Activated CD4-positive, alpha-beta memory T cell treated with anti-CD3 and anti-CD28 coated beads, Interleukin-2, amount 10 ng/mL, durations not matched to agents 7 days and 5 days (primary cell): ENCODE measurements around the gene ANKS1A. TPM values are rescaled to one million over a fixed set of nuclear protein-coding genes. Genes with fewer than 3 reads are reported as not detected.

Experiments
- CTCF ChIA-PET: fragments of 350-600 bp; sonication (Branson Sonifier 250); formaldehyde crosslinking; loops from one replicate; lab custom pipeline; 2021; ENCODE audit warnings: antibody characterized with exemption, inconsistent platforms; lab: Charles Lee
- POLR2A ChIA-PET: fragments of 350-600 bp; sonication (Branson Sonifier 250); formaldehyde crosslinking; loops from one replicate; lab custom pipeline; 2021; ENCODE audit warnings: antibody characterized with exemption; lab: Charles Lee
- DNase-seq: peaks from one replicate; pipeline ENCODE4 v3.0.0-alpha.2; 2020
- H3K27ac Mint-ChIP-seq: one replicate; pipeline ENCODE4 v1.8.0; 2021; ENCODE audit warnings: mild to moderate bottlenecking, mixed read lengths
- H3K27me3 Mint-ChIP-seq: one replicate; pipeline ENCODE4 v1.8.0; 2021; ENCODE audit warnings: mixed read lengths
- H3K36me3 Mint-ChIP-seq: one replicate; pipeline ENCODE4 v1.8.0; 2021; ENCODE audit warnings: low read depth, mixed read lengths
- H3K4me1 Mint-ChIP-seq: one replicate; pipeline ENCODE4 v1.8.0; 2021; ENCODE audit warnings: mixed read lengths
- H3K4me3 Mint-ChIP-seq: one replicate; pipeline ENCODE4 v1.8.0; 2021; ENCODE audit warnings: mild to moderate bottlenecking, mixed read lengths
- H3K9me3 Mint-ChIP-seq: one replicate; pipeline ENCODE4 v1.8.0; 2021; ENCODE audit warnings: mixed read lengths
- total RNA-seq, 2 experiments: library from RNA; stranded (reverse); gene quantifications; one replicate each; pipeline ENCODE4 v1.2.3, GENCODE V29; 2021

Gene ANKS1A
- total RNA-seq, 2 experiments from 2014 or later: 8.8 to 9.5 TPM

- H3K27ac Mint-ChIP-seq: no peak overlapping the region
- no peak for DNase-seq
- H3K4me3 Mint-ChIP-seq: no peak overlapping the region
- no peaks in the 10 kb centered on the region for H3K36me3 Mint-ChIP-seq
- peaks cover 8% of the 10 kb centered on the region for H3K4me1 Mint-ChIP-seq
- H3K9me3 Mint-ChIP-seq: no peaks in the 10 kb centered on the region
- CTCF ChIA-PET: interaction anchor here (0.6 kb wide), 1 partner anchor 544 kb away, joined by 4 read pairs; no protein-coding TSS in a partner anchor
- no peaks in the 10 kb centered on the region for H3K27me3 Mint-ChIP-seq
- POLR2A ChIA-PET: no interaction called here
Observed at GRCh38 chr6:34957231-34957783, 68.3 kb downstream of the ANKS1A start.

GRCh38 chr6:34958734-34959133, 69.7 kb downstream of the ANKS1A start:
- H3K4me3 Mint-ChIP-seq: no peak overlapping the region
- POLR2A ChIA-PET: no interaction called here
- no peak for DNase-seq
- no peaks in the 10 kb centered on the region for H3K27me3 Mint-ChIP-seq
- H3K36me3 Mint-ChIP-seq: no peaks in the 10 kb centered on the region
- no peak overlapping the region for H3K27ac Mint-ChIP-seq
- peaks cover 8% of the 10 kb centered on the region for H3K4me1 Mint-ChIP-seq
- CTCF ChIA-PET: no interaction called here
- H3K9me3 Mint-ChIP-seq: no peaks in the 10 kb centered on the region

GRCh38 chr6:34959224-34959623, 70.2 kb downstream of the ANKS1A start:
- ChIA-PET POLR2A (no interaction called here), CTCF (no interaction called here)
- Mint-ChIP-seq H3K4me1 (peaks cover 6% of the 10 kb centered on the region), H3K27ac (no peak overlapping the region), H3K27me3 (no peaks in the 10 kb centered on the region), H3K9me3 (no peaks in the 10 kb centered on the region), H3K4me3 (no peak overlapping the region), H3K36me3 (no peaks in the 10 kb centered on the region)
- DNase-seq: no peak

GRCh38 chr6:34961082-34961481, 72.0 kb downstream of the ANKS1A start:
- H3K36me3 Mint-ChIP-seq: no peaks in the 10 kb centered on the region
- no peaks in the 10 kb centered on the region for H3K27me3 Mint-ChIP-seq
- no peak overlapping the region for H3K27ac Mint-ChIP-seq
- ChIA-PET CTCF (interaction anchor here (0.6 to 1.0 kb wide), 2 partner anchors 26 to 279 kb away, joined by 3 to 4 read pairs; no protein-coding TSS in a partner anchor), POLR2A (interaction anchor here (1.1 kb wide), 1 partner anchor 11 kb away, joined by 4 read pairs; no protein-coding TSS in a partner anchor)
- no peaks in the 10 kb centered on the region for H3K9me3 Mint-ChIP-seq
- no peak overlapping the region for H3K4me3 Mint-ChIP-seq
- DNase-seq: no peak
- peaks cover 3% of the 10 kb centered on the region for H3K4me1 Mint-ChIP-seq

- Mint-ChIP-seq H3K27me3 (no peaks in the 10 kb centered on the region), H3K4me3 (no peak overlapping the region), H3K36me3 (no peaks in the 10 kb centered on the region), H3K4me1 (peaks cover 1% of the 10 kb centered on the region), H3K27ac (no peak overlapping the region), H3K9me3 (no peaks in the 10 kb centered on the region)
- POLR2A ChIA-PET: no interaction called here
- no peak for DNase-seq
- CTCF ChIA-PET: interaction anchor here (0.8 to 1.0 kb wide), 2 partner anchors 26 to 178 kb away, joined by 4 read pairs; no protein-coding TSS in a partner anchor
Observed at GRCh38 chr6:34961574-34961973, 72.5 kb downstream of the ANKS1A start.

GRCh38 chr6:34964564-34964963, 75.5 kb downstream of the ANKS1A start:
- Mint-ChIP-seq H3K4me3 (no peak overlapping the region), H3K27me3 (no peaks in the 10 kb centered on the region), H3K27ac (no peak overlapping the region), H3K4me1 (peaks cover 2% of the 10 kb centered on the region), H3K9me3 (no peaks in the 10 kb centered on the region), H3K36me3 (no peaks in the 10 kb centered on the region)
- POLR2A ChIA-PET: no interaction called here
- DNase-seq: no peak
- CTCF ChIA-PET: no interaction called here

- H3K27ac Mint-ChIP-seq: no peak overlapping the region
- no peak overlapping the region for H3K4me3 Mint-ChIP-seq
- H3K36me3 Mint-ChIP-seq: no peaks in the 10 kb centered on the region
- peaks cover 9% of the 10 kb centered on the region for H3K4me1 Mint-ChIP-seq
- CTCF ChIA-PET: no interaction called here
- no peaks in the 10 kb centered on the region for H3K9me3 Mint-ChIP-seq
- POLR2A ChIA-PET: no interaction called here
- no peaks in the 10 kb centered on the region for H3K27me3 Mint-ChIP-seq
- no peak for DNase-seq
Observed at GRCh38 chr6:34967461-34967860, 78.4 kb downstream of the ANKS1A start.

GRCh38 chr6:34969662-34970265, 80.7 kb downstream of the ANKS1A start:
- peaks cover 9% of the 10 kb centered on the region for H3K4me1 Mint-ChIP-seq
- no peaks in the 10 kb centered on the region for H3K27me3 Mint-ChIP-seq
- H3K27ac Mint-ChIP-seq: no peak overlapping the region
- no peak for DNase-seq
- CTCF ChIA-PET: interaction anchor here (0.9 to 1.0 kb wide), 2 partner anchors 17 to 170 kb away, joined by 3 read pairs; no protein-coding TSS in a partner anchor
- no peak overlapping the region for H3K4me3 Mint-ChIP-seq
- H3K9me3 Mint-ChIP-seq: no peaks in the 10 kb centered on the region
- POLR2A ChIA-PET: no interaction called here
- no peaks in the 10 kb centered on the region for H3K36me3 Mint-ChIP-seq

GRCh38 chr6:34970488-34970887, 81.4 kb downstream of the ANKS1A start:
- ChIA-PET CTCF (interaction anchor here (0.9 to 1.0 kb wide), 2 partner anchors 16 to 170 kb away, joined by 3 read pairs; no protein-coding TSS in a partner anchor), POLR2A (no interaction called here)
- Mint-ChIP-seq H3K27me3 (no peaks in the 10 kb centered on the region), H3K36me3 (no peaks in the 10 kb centered on the region), H3K4me1 (peaks cover 9% of the 10 kb centered on the region), H3K9me3 (no peaks in the 10 kb centered on the region), H3K27ac (no peak overlapping the region), H3K4me3 (no peak overlapping the region)
- no peak for DNase-seq

- no peaks in the 10 kb centered on the region for H3K27me3 Mint-ChIP-seq
- DNase-seq: no peak
- H3K4me1 Mint-ChIP-seq: peaks cover 9% of the 10 kb centered on the region
- H3K27ac Mint-ChIP-seq: no peak overlapping the region
- no peaks in the 10 kb centered on the region for H3K9me3 Mint-ChIP-seq
- H3K36me3 Mint-ChIP-seq: no peaks in the 10 kb centered on the region
- POLR2A ChIA-PET: interaction anchor here (1.2 kb wide), 1 partner anchor 10 kb away, joined by 4 read pairs; no protein-coding TSS in a partner anchor
- CTCF ChIA-PET: interaction anchor here (1.0 kb wide), 1 partner anchor 16 kb away, joined by 3 read pairs; no protein-coding TSS in a partner anchor
- H3K4me3 Mint-ChIP-seq: no peak overlapping the region
Observed at GRCh38 chr6:34970957-34971356, 81.9 kb downstream of the ANKS1A start.

GRCh38 chr6:34973547-34974248, 84.6 kb downstream of the ANKS1A start:
- H3K4me1 Mint-ChIP-seq: peaks cover 9% of the 10 kb centered on the region
- no peaks in the 10 kb centered on the region for H3K36me3 Mint-ChIP-seq
- ChIA-PET CTCF (interaction anchor here (0.9 kb wide), 1 partner anchor 13 kb away, joined by 5 read pairs; no protein-coding TSS in a partner anchor), POLR2A (no interaction called here)
- no peak for DNase-seq
- no peak overlapping the region for H3K4me3 Mint-ChIP-seq
- H3K27me3 Mint-ChIP-seq: no peaks in the 10 kb centered on the region
- no peak overlapping the region for H3K27ac Mint-ChIP-seq
- H3K9me3 Mint-ChIP-seq: no peaks in the 10 kb centered on the region

- no peak for DNase-seq
- no peaks in the 10 kb centered on the region for H3K36me3 Mint-ChIP-seq
- POLR2A ChIA-PET: no interaction called here
- no peaks in the 10 kb centered on the region for H3K9me3 Mint-ChIP-seq
- H3K4me3 Mint-ChIP-seq: no peak overlapping the region
- CTCF ChIA-PET: no interaction called here
- no peaks in the 10 kb centered on the region for H3K27me3 Mint-ChIP-seq
- H3K4me1 Mint-ChIP-seq: peaks cover 9% of the 10 kb centered on the region
- no peak overlapping the region for H3K27ac Mint-ChIP-seq
Observed at GRCh38 chr6:34974249-34974642, 85.2 kb downstream of the ANKS1A start.

- Mint-ChIP-seq H3K9me3 (no peaks in the 10 kb centered on the region), H3K27ac (no peak overlapping the region), H3K27me3 (no peaks in the 10 kb centered on the region), H3K4me1 (no peaks in the 10 kb centered on the region), H3K36me3 (no peaks in the 10 kb centered on the region), H3K4me3 (no peak overlapping the region)
- ChIA-PET CTCF (interaction anchor here (0.7 to 1.6 kb wide), 2 partner anchors 10 to 79 kb away, joined by 3 to 5 read pairs; no protein-coding TSS in a partner anchor), POLR2A (no interaction called here)
- no peak for DNase-seq
Observed at GRCh38 chr6:34976239-34976638, 87.2 kb downstream of the ANKS1A start.
